ENCODE measurements around the gene MGAT4A. TPM values are rescaled to one million over a fixed set of nuclear protein-coding genes. Genes with fewer than 3 reads are reported as not detected.

The MGAT4A gene
- total and polyA plus RNA-seq, 2 of the 13 experiments (the other 11 are each of a cell fraction or from before 2014, with no cell fraction given): 47.2 to 90.9 TPM

DNA sequence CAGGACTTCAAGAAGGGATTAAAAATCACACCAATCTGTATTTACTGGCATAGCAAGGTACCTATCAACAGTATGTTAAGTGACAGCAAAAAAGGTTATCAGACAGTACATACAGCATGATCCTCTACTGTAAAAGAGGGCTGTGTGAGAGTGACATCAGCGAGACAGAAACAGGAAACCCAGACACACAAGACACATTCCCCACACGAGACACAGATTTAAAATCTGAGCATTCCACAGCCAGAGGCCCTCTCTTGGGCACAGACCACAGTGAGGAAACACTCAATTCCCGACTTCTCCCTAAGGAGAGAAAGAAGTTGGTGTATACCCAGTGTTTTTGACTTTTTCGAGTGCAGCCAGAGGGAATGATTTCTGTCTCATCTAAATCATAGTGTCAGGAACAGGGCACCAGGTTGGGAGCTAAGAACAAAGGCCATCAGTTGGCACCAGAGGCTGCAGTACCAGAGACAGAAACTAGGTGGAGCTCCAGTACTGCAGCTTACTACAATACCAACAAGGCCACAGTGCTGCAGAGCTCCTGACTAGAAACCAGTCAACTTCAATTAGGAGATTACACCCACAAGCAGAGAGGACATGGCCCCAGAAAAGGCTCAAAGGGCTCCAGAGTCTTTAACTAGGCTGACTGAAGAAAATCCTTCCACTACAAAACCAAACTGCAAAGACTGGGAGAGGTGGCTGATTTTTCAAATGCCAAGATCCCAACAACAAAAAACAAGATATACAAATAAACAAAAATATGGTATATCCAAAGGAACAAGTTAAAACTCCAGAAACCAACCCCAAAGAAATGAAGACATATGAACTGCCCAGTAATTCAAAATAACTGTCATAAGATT is 81.6 kb downstream of the MGAT4A start (continued):
- TF ChIP-seq, protein P1, sequence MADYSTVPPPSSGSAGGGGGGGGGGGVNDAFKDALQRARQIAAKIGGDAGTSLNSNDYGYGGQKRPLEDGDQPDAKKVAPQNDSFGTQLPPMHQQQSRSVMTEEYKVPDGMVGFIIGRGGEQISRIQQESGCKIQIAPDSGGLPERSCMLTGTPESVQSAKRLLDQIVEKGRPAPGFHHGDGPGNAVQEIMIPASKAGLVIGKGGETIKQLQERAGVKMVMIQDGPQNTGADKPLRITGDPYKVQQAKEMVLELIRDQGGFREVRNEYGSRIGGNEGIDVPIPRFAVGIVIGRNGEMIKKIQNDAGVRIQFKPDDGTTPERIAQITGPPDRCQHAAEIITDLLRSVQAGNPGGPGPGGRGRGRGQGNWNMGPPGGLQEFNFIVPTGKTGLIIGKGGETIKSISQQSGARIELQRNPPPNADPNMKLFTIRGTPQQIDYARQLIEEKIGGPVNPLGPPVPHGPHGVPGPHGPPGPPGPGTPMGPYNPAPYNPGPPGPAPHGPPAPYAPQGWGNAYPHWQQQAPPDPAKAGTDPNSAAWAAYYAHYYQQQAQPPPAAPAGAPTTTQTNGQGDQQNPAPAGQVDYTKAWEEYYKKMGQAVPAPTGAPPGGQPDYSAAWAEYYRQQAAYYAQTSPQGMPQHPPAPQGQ (CRISPR knock-in tag; IDR thresholded peaks at IDR 0.05; ENCODE audit: borderline replicate concordance): no peak
- TF ChIP-seq RAD51 (IDR thresholded peaks at IDR 0.05; ENCODE audit: borderline replicate concordance) (no peak), YEATS2 (CRISPR knock-in tag; IDR thresholded peaks at IDR 0.05; ENCODE audit: borderline replicate concordance) (no peak; the same call in 1 of the 2 replicates), ZNF549 (CRISPR knock-in tag; IDR thresholded peaks at IDR 0.05) (no peak), NR2F1 (CRISPR knock-in tag; IDR thresholded peaks at IDR 0.05) (no peak), SOX5 (CRISPR knock-in tag; IDR thresholded peaks at IDR 0.05; ENCODE audit: borderline replicate concordance) (no peak), ARHGAP35 (CRISPR knock-in tag; IDR thresholded peaks at IDR 0.05; ENCODE audit: borderline replicate concordance) (no peak), KDM4B (CRISPR knock-in tag; IDR thresholded peaks at IDR 0.05) (peak; percentile 57; the same call in 1 of the 2 replicates)
- TF ChIP-seq, protein P2, sequence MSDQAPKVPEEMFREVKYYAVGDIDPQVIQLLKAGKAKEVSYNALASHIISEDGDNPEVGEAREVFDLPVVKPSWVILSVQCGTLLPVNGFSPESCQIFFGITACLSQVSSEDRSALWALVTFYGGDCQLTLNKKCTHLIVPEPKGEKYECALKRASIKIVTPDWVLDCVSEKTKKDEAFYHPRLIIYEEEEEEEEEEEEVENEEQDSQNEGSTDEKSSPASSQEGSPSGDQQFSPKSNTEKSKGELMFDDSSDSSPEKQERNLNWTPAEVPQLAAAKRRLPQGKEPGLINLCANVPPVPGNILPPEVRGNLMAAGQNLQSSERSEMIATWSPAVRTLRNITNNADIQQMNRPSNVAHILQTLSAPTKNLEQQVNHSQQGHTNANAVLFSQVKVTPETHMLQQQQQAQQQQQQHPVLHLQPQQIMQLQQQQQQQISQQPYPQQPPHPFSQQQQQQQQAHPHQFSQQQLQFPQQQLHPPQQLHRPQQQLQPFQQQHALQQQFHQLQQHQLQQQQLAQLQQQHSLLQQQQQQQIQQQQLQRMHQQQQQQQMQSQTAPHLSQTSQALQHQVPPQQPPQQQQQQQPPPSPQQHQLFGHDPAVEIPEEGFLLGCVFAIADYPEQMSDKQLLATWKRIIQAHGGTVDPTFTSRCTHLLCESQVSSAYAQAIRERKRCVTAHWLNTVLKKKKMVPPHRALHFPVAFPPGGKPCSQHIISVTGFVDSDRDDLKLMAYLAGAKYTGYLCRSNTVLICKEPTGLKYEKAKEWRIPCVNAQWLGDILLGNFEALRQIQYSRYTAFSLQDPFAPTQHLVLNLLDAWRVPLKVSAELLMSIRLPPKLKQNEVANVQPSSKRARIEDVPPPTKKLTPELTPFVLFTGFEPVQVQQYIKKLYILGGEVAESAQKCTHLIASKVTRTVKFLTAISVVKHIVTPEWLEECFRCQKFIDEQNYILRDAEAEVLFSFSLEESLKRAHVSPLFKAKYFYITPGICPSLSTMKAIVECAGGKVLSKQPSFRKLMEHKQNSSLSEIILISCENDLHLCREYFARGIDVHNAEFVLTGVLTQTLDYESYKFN (CRISPR knock-in tag; conservative IDR thresholded peaks at IDR 0.05): no peak
